K562 (cell line): Measurements from ENCODE around the gene PLPP1.

Experiments used
- ATF1 ChIP-seq, 2 experiments: fragments of 450-650 bp in 1 of 2; IDR thresholded peaks; 2 replicates each; pipeline ENCODE4 v1.6.1; 2016; ENCODE audit warnings: missing compliant biosample characterization in 1 of 2, missing genetic modification characterization in 1 of 2
- CTCF ChIP-seq, 3 experiments: IDR thresholded peaks in 2 of 3; conservative IDR thresholded peaks in 1 of 3; 2 replicates each; pipeline ENCODE4 v1.5.1; 2011 to 2012; ENCODE audit warnings: low read length in 3 of 3, mild to moderate bottlenecking in 3 of 3, control low read depth in 2 of 3, improper control_type of control experiment in 1 of 3, inconsistent platforms in 1 of 3, low read depth in 1 of 3, mixed read lengths in 1 of 3, moderate library complexity in 1 of 3; ENCODE audit not compliant: insufficient read depth in 2 of 3
- POU5F1 ChIP-seq: fragments of 150-350 bp; IDR thresholded peaks from 2 replicates; pipeline ENCODE4 v1.6.1; 2014; ENCODE audit warnings: borderline replicate concordance, low read length, low read depth, mild to moderate bottlenecking; ENCODE audit not compliant: partially characterized antibody
- RBBP5 ChIP-seq: fragments of 200-600 bp; sonication (generic); IDR thresholded peaks from 2 replicates; pipeline ENCODE4 v1.6.1; 2012; ENCODE audit warnings: borderline replicate concordance, mild to moderate bottlenecking, low read length, control low read depth, inconsistent platforms; ENCODE audit not compliant: insufficient read depth, poor library complexity, severe bottlenecking
- SMC3 ChIP-seq: conservative IDR thresholded peaks from 2 replicates; pipeline ENCODE4 v1.6.1; 2011; ENCODE audit warnings: low read depth, low read length, improper control_type of control experiment; ENCODE audit not compliant: insufficient read depth
- USF2 ChIP-seq: sonication (generic); formaldehyde crosslinking; IDR thresholded peaks from 2 replicates; pipeline ENCODE4 v1.5.0; 2020; ENCODE audit warnings: missing genetic modification reagents

- TF ChIP-seq RBBP5 (no peak), SMC3 (no peak), ATF1 (CRISPR knock-in tag; IDR thresholded peaks at IDR 0.05) (no peak), ATF1 (tag; IDR thresholded peaks at IDR 0.05) (no peak), POU5F1 (no peak), CTCF (IDR thresholded peaks at IDR 0.05 in 2 of 3, conservative IDR thresholded peaks at IDR 0.05 in 1 of 3; ENCODE audit: insufficient read depth in 2 of 3, low read depth in 1 of 3, low read length in 3 of 3) (no peak), USF2 (CRISPR knock-in tag) (no peak)
Measured at GRCh38 chr5:55446640-55447351, 88.0 kb downstream of the PLPP1 start.
